ENCODE measurements around the gene ARID1A. TPM values are rescaled to one million over a fixed set of nuclear protein-coding genes. Genes with fewer than 3 reads are reported as not detected.

The ARID1A gene
- total and polyA plus RNA-seq, 9 of the 15 experiments (the other 6 are each of a cell fraction or from before 2014, with no cell fraction given), result 8.3 to 88.3 (median 22.5) TPM

DNA sequence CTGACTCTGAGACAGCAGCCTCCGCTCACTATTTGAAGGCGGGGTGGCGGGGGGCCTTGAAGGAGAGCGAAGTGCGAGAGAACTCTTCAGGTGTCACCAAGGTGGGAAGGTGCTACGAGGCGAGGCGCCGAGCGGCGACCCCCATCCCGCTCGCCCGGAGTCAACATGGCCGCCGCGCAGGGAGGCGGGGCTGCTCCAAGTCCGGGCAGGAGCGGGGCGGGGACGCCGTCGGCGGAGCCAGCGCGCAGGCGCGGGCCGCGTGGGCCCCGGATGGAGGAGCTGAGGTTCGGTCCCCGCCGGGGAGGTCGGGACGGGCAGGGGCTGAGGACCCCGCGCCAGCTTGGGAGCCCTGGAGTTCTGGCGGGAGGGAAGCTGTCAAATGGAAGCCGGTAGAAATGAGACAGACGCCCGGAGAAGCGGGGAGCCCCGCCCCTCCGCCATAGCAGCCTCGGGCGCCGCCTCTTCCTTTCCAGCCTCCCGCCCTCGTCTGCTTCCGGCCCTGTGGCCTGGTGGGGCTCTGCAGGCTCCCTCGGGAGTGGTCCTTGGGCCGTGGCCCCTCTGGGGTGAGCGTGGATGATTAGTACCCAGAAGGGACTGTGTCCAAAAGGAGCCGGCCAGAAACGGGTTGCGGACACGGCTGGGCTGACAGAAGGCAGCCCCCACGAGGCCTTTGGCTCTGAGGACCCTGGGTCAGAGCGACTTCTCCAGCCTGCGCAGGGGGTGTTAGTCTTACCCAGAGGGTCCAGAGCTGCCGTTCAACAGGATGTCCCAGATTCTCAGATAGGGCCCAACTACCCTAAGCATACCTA lies 92.1 kb downstream of the ARID1A start, which contains the start of gene PIGV (continued):
- TF ChIP-seq, protein P1, sequence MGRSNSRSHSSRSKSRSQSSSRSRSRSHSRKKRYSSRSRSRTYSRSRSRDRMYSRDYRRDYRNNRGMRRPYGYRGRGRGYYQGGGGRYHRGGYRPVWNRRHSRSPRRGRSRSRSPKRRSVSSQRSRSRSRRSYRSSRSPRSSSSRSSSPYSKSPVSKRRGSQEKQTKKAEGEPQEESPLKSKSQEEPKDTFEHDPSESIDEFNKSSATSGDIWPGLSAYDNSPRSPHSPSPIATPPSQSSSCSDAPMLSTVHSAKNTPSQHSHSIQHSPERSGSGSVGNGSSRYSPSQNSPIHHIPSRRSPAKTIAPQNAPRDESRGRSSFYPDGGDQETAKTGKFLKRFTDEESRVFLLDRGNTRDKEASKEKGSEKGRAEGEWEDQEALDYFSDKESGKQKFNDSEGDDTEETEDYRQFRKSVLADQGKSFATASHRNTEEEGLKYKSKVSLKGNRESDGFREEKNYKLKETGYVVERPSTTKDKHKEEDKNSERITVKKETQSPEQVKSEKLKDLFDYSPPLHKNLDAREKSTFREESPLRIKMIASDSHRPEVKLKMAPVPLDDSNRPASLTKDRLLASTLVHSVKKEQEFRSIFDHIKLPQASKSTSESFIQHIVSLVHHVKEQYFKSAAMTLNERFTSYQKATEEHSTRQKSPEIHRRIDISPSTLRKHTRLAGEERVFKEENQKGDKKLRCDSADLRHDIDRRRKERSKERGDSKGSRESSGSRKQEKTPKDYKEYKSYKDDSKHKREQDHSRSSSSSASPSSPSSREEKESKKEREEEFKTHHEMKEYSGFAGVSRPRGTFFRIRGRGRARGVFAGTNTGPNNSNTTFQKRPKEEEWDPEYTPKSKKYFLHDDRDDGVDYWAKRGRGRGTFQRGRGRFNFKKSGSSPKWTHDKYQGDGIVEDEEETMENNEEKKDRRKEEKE (IDR thresholded peaks at IDR 0.05; ENCODE audit: borderline replicate concordance in 1 of 2, control insufficient read depth in 1 of 2, low read depth in 2 of 2, low read length in 1 of 2), result 0 out of 4 replicates have a peak, but pooled peaks of 1 of the 2 experiments have one; percentile 58
- TF ChIP-seq ARNT (IDR thresholded peaks at IDR 0.05), result no peak
- TF ChIP-seq, protein P2, sequence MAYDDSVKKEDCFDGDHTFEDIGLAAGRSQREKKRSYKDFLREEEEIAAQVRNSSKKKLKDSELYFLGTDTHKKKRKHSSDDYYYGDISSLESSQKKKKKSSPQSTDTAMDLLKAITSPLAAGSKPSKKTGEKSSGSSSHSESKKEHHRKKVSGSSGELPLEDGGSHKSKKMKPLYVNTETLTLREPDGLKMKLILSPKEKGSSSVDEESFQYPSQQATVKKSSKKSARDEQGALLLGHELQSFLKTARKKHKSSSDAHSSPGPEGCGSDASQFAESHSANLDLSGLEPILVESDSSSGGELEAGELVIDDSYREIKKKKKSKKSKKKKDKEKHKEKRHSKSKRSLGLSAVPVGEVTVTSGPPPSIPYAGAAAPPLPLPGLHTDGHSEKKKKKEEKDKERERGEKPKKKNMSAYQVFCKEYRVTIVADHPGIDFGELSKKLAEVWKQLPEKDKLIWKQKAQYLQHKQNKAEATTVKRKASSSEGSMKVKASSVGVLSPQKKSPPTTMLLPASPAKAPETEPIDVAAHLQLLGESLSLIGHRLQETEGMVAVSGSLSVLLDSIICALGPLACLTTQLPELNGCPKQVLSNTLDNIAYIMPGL (CRISPR knock-in tag; IDR thresholded peaks at IDR 0.05), result peak; percentile 35; the same call in 1 of the 2 replicates
- peak; percentile 72; the same call in 1 of the 2 replicates for TF ChIP-seq CXXC5 (CRISPR knock-in tag; IDR thresholded peaks at IDR 0.05)
- TF ChIP-seq, protein P3, sequence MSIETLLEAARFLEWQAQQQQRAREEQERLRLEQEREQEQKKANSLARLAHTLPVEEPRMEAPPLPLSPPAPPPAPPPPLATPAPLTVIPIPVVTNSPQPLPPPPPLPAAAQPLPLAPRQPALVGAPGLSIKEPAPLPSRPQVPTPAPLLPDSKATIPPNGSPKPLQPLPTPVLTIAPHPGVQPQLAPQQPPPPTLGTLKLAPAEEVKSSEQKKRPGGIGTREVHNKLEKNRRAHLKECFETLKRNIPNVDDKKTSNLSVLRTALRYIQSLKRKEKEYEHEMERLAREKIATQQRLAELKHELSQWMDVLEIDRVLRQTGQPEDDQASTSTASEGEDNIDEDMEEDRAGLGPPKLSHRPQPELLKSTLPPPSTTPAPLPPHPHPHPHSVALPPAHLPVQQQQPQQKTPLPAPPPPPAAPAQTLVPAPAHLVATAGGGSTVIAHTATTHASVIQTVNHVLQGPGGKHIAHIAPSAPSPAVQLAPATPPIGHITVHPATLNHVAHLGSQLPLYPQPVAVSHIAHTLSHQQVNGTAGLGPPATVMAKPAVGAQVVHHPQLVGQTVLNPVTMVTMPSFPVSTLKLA (conservative IDR thresholded peaks at IDR 0.05), result peak; percentile 52 to 80; a peak in 3 of 4 replicates
- TF ChIP-seq HMG20B (CRISPR knock-in tag; IDR thresholded peaks at IDR 0.05), result no peak
- peak; percentile 16 for TF ChIP-seq NFIC (IDR thresholded peaks at IDR 0.05)
- TF ChIP-seq, protein P4, sequence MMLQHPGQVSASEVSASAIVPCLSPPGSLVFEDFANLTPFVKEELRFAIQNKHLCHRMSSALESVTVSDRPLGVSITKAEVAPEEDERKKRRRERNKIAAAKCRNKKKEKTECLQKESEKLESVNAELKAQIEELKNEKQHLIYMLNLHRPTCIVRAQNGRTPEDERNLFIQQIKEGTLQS (IDR thresholded peaks at IDR 0.05), result no peak
- TF ChIP-seq, protein P4 (CRISPR knock-in tag; conservative IDR thresholded peaks at IDR 0.05), result peak; percentile 19; the same call in 1 of the 2 replicates
- peak; percentile 74 for TF ChIP-seq MTA3 (IDR thresholded peaks at IDR 0.05; ENCODE audit: borderline replicate concordance)
- TF ChIP-seq ZBTB7A (IDR thresholded peaks at IDR 0.05; ENCODE audit: borderline replicate concordance, control insufficient read depth, low read depth, low read length), result peak; percentile 89
- TF ChIP-seq NR2C2 (CRISPR knock-in tag; IDR thresholded peaks at IDR 0.05), result no peak
- TF ChIP-seq NR2C2 (tag; IDR thresholded peaks at IDR 0.05), result peak; percentile 59

All from K562 (cell line).